Mesenchymal stem cell (in vitro differentiated cells and primary cell): ENCODE measurements around the gene OLFM2.

ENCODE experiments used
- DNase-seq: peaks from one replicate; pipeline ENCODE4 v3.0.0-alpha.2; 2013
- H2AFZ ChIP-seq: one replicate; pipeline ENCODE4 v1.6.1; 2013; ENCODE audit warnings: low read depth, mild to moderate bottlenecking, control low read depth, inconsistent platforms, low read length, moderate library complexity
- H2AK5ac ChIP-seq: 2 replicates; pipeline ENCODE4 v1.6.1; 2013; ENCODE audit warnings: low read length, moderate library complexity, mild to moderate bottlenecking, inconsistent platforms; ENCODE audit not compliant: severe bottlenecking
- H2BK120ac ChIP-seq: one replicate; pipeline ENCODE4 v1.6.1; 2013; ENCODE audit warnings: low read depth, mild to moderate bottlenecking, inconsistent platforms, low read length, moderate library complexity
- H2BK12ac ChIP-seq, 2 experiments: one replicate each; pipeline ENCODE4 v1.6.1; 2013; ENCODE audit warnings: inconsistent platforms in 2 of 2, low read length in 2 of 2, mild to moderate bottlenecking in 2 of 2, moderate library complexity in 2 of 2, control low read depth in 1 of 2
- H2BK15ac ChIP-seq: one replicate; pipeline ENCODE4 v1.6.1; 2013; ENCODE audit warnings: mild to moderate bottlenecking, low read depth, inconsistent platforms; ENCODE audit not compliant: poor library complexity, severe bottlenecking
- H2BK5ac ChIP-seq: 2 replicates; pipeline ENCODE4 v1.6.1; 2013; ENCODE audit warnings: low read depth, mild to moderate bottlenecking, low read length, control low read depth, inconsistent platforms; ENCODE audit not compliant: poor library complexity, severe bottlenecking
- H3K14ac ChIP-seq, 2 experiments: one replicate each; pipeline ENCODE4 v1.6.1; 2013; ENCODE audit warnings: inconsistent platforms in 2 of 2, low read length in 2 of 2, control low read depth in 1 of 2, mild to moderate bottlenecking in 1 of 2, moderate library complexity in 1 of 2
- H3K18ac ChIP-seq, 2 experiments: one replicate each; pipeline ENCODE4 v1.6.1; 2013; ENCODE audit warnings: inconsistent platforms in 2 of 2, low read length in 2 of 2, control low read depth in 1 of 2, low read depth in 1 of 2, mild to moderate bottlenecking in 1 of 2
- H3K23ac ChIP-seq, 2 experiments: one replicate each; pipeline ENCODE4 v1.6.1; 2013; ENCODE audit warnings: inconsistent platforms in 2 of 2, low read length in 2 of 2, mild to moderate bottlenecking in 2 of 2, moderate library complexity in 2 of 2, control low read depth in 1 of 2
- H3K27ac ChIP-seq: 2 replicates; pipeline ENCODE4 v1.5.1; 2013; ENCODE audit warnings: mild to moderate bottlenecking, moderate library complexity, low read length, control low read depth, inconsistent platforms; ENCODE audit not compliant: poor library complexity, severe bottlenecking
- H3K27me3 ChIP-seq, 2 experiments: 2 replicates each; pipeline versions ENCODE4 v1.6.1 to v1.7.0; 2013; ENCODE audit warnings: low read length in 2 of 2, mild to moderate bottlenecking in 2 of 2, moderate library complexity in 2 of 2, control low read depth in 1 of 2, inconsistent platforms in 1 of 2; ENCODE audit not compliant: control insufficient read depth in 1 of 2, insufficient read depth in 1 of 2
- H3K36me3 ChIP-seq, 2 experiments: 2 replicates each; pipeline versions ENCODE4 v1.6.1 to v1.7.0; 2013; ENCODE audit warnings: low read length in 2 of 2, control low read depth in 1 of 2, inconsistent platforms in 1 of 2, low read depth in 1 of 2, mild to moderate bottlenecking in 1 of 2; ENCODE audit not compliant: insufficient read depth in 2 of 2, control insufficient read depth in 1 of 2
- H3K4ac ChIP-seq, 2 experiments: one replicate each; pipeline ENCODE4 v1.6.1; 2013; ENCODE audit warnings: inconsistent platforms in 2 of 2, low read length in 2 of 2, mild to moderate bottlenecking in 2 of 2, moderate library complexity in 2 of 2, control low read depth in 1 of 2, low read depth in 1 of 2
- H3K4me1 ChIP-seq: 2 replicates; pipeline ENCODE4 v1.6.1; 2013; ENCODE audit warnings: low read depth, low read length, control low read depth; ENCODE audit not compliant: control insufficient read depth, insufficient read depth
- H3K4me2 ChIP-seq: 2 replicates; pipeline ENCODE4 v1.6.1; 2013; ENCODE audit warnings: low read length, mild to moderate bottlenecking, inconsistent platforms; ENCODE audit not compliant: poor library complexity, severe bottlenecking
- H3K4me3 ChIP-seq, 2 experiments: 2 replicates each; pipeline versions ENCODE4 v1.5.1 to v1.7.0; 2013; ENCODE audit warnings: low read length in 2 of 2, mild to moderate bottlenecking in 2 of 2, control low read depth in 1 of 2, low read depth in 1 of 2; ENCODE audit not compliant: insufficient read depth in 1 of 2
- H3K79me1 ChIP-seq: replicated peaks from 2 replicates; pipeline ENCODE4 v1.6.1; 2013; ENCODE audit warnings: mild to moderate bottlenecking, control low read depth, low read length, inconsistent platforms; ENCODE audit not compliant: poor library complexity, severe bottlenecking
- H3K9ac ChIP-seq: 2 replicates; pipeline ENCODE4 v1.7.0; 2013; ENCODE audit warnings: mild to moderate bottlenecking, low read length, moderate library complexity
- H3K9me3 ChIP-seq: 2 replicates; pipeline ENCODE4 v1.7.0; 2013; ENCODE audit warnings: mild to moderate bottlenecking, low read length; ENCODE audit not compliant: control insufficient read depth
- H4K8ac ChIP-seq: one replicate; pipeline ENCODE4 v1.6.1; 2013; ENCODE audit warnings: inconsistent platforms, mild to moderate bottlenecking, low read length, moderate library complexity
- H4K91ac ChIP-seq: one replicate; pipeline ENCODE4 v1.6.1; 2013; ENCODE audit warnings: mild to moderate bottlenecking, low read length, inconsistent platforms
- WGBS: methylation state at CpG from one replicate; pipeline ENCODE4 v1.1.7; 2013; ENCODE audit warnings: mixed read lengths; 5-methylcytosine and 5-hydroxymethylcytosine counted together

Gene OLFM2

DNA sequence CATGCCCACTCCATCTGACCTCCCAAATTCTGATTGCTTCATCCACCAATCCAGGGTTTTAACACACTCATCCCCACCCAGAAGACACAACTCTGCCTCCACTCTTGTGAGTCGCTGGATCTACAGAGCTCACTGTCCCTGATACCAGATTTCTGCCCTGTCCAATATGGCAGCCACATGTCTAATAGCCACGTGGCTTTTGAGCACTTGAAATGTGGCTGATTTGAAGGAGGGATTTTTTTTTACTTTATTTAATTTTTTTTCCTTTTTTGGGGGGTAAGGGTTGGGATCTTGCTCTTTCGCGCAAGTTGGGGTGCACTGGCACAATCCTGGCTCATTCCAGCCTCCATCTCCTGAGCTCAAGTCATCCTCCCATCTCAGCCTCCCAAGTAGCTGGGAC, 24.8 kb upstream of the OLFM2 start:
- Histone ChIP-seq H4K8ac (no peak overlapping the region), H2BK120ac (no peak overlapping the region), H3K9ac (no peak overlapping the region), H2AFZ (no peak overlapping the region), H2AK5ac (no peak overlapping the region), H2BK12ac (no peak overlapping the region), H3K14ac (no peak overlapping the region), H3K4me3 (no peak overlapping the region), H3K9me3 (no peaks in the 10 kb centered on the region), H3K18ac (no peak overlapping the region), H3K23ac (no peak overlapping the region), H3K4ac (no peak overlapping the region), H3K4me2 (no peak overlapping the region), H2BK5ac (no peak overlapping the region), H3K79me1 (no peaks in the 10 kb centered on the region), H2BK15ac (no peak overlapping the region), H3K27me3 (peaks cover 3 to 6% of the 10 kb centered on the region in 2 experiments), H4K91ac (no peak overlapping the region), H3K36me3 (peaks cover 0 to 26% of the 10 kb centered on the region in 2 experiments), H3K27ac (no peak overlapping the region), H3K4me1 (no peaks in the 10 kb centered on the region)
- DNase-seq = no peak
- WGBS = 88% methylated on average over 4 of the region's 4 CpGs

DNA sequence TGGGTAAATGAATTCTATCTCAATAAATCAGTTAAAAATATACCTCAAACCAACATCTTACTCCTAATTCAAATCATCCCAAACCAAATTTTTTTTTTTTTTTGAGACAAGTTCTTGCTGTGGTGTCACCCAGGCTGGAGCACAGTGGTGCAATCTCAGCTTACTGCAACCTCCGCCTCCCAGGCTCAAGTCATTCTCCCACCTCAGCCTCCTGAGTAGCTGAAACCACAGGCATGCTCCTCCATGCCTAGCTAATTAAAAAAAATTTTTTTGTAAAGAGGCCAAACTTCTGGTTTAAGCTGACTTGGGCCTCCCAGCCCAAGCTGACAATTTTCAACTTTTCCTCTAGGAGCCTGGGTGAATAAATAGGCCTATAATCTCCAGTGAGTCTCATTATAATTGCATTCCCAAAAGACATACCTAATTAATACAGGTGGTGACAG, 22.1 kb upstream of the OLFM2 start:
- H3K18ac ChIP-seq = no peak overlapping the region
- H3K9me3 ChIP-seq = no peaks in the 10 kb centered on the region
- no peak overlapping the region for H3K14ac ChIP-seq
- no peak overlapping the region for H2AK5ac ChIP-seq
- H3K4me3 ChIP-seq = no peak overlapping the region
- no peak overlapping the region for H2BK5ac ChIP-seq
- no peak overlapping the region for H3K4me2 ChIP-seq
- no peak overlapping the region for H2BK12ac ChIP-seq
- H2BK120ac ChIP-seq = no peak overlapping the region
- H3K27me3 ChIP-seq = peaks cover 0 to 3% of the 10 kb centered on the region in 2 experiments
- H3K4me1 ChIP-seq = no peaks in the 10 kb centered on the region
- no peak overlapping the region for H2BK15ac ChIP-seq
- no peak overlapping the region for H4K91ac ChIP-seq
- no peak overlapping the region for H4K8ac ChIP-seq
- no peaks in the 10 kb centered on the region for H3K79me1 ChIP-seq
- DNase-seq = peak; percentile 62
- no peak overlapping the region for H3K4ac ChIP-seq
- no peak overlapping the region for H3K27ac ChIP-seq
- peaks cover 0 to 20% of the 10 kb centered on the region in 2 experiments for H3K36me3 ChIP-seq
- peak overlapping the region; percentile 65 for H3K9ac ChIP-seq
- no peak overlapping the region for H2AFZ ChIP-seq
- no peak overlapping the region for H3K23ac ChIP-seq
- WGBS = 75% methylated on average over 1 of the region's 1 CpG

DNA sequence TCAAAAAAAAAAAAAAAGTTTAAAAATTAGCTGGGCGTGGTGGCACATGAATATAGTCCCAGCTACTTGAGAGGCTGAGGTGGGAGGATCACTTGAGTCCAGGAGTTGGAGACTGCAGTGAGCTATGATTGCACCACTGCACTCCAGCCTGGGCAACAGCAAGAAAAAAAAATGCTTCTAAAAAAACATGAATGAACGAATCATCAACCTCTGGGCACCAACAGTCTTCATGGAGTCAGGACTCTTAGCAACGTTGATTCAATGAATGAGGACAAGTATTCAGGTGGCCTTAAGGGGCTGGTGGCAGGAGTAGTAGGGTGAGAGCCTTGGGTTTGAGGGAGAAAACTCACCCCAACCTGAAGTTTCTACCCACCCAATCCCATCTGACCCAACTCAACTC, 20.6 kb upstream of the OLFM2 start:
- Histone ChIP-seq H3K4ac (no peak overlapping the region), H2BK5ac (no peak overlapping the region), H3K79me1 (no peaks in the 10 kb centered on the region), H3K9me3 (no peaks in the 10 kb centered on the region), H2BK120ac (no peak overlapping the region), H3K4me3 (no peak overlapping the region), H3K27me3 (peaks cover 0 to 3% of the 10 kb centered on the region in 2 experiments), H3K9ac (no peak overlapping the region), H3K18ac (no peak overlapping the region), H3K36me3 (peaks cover 0 to 11% of the 10 kb centered on the region in 2 experiments), H4K91ac (no peak overlapping the region), H2AK5ac (no peak overlapping the region), H3K23ac (no peak overlapping the region), H2BK15ac (no peak overlapping the region), H2BK12ac (no peak overlapping the region), H4K8ac (no peak overlapping the region), H3K27ac (no peak overlapping the region), H2AFZ (no peak overlapping the region), H3K4me1 (no peaks in the 10 kb centered on the region), H3K14ac (no peak overlapping the region), H3K4me2 (no peak overlapping the region)
- 81% methylated on average over 1 of the region's 3 CpGs for WGBS
- no peak for DNase-seq

DNA sequence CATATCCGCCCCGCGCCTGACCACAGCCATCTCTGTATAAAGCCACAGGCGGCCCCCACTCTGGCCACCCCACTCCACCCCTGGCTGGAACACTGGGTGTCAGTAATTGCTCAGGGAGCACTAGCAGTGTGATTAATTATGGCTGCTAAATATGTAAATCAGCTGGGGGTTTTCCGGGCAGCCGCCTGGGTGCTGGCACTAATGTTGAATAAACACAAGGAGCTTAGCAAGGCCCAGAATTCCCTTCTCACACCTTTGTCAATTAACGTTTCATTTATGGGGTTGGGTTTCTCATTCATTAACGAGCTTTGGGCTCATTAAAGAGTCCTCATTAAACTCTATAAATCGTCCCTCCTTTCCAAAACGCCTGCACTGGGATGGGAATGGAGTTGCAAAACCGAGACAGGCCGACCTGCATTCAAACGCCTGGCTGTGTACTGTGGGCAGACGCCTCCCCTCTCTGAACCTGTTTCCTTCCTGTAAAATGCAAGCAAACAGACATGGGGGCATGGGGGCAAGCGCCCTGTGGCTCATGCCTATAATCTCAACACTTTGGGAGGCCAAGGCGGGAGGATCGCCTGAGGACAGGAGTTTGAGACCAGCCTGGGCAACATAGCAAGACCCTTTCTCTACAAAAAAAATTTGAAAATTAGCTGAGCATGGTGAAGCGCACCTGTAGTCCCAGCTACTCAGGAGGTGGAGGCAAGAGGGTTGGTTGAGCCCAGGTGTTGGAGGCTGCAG, 17.7 kb upstream of the OLFM2 start:
- H3K14ac ChIP-seq = no peak overlapping the region
- H3K4me3 ChIP-seq = no peak overlapping the region
- no peaks in the 10 kb centered on the region for H3K36me3 ChIP-seq
- no peaks in the 10 kb centered on the region for H3K79me1 ChIP-seq
- H3K9me3 ChIP-seq = no peaks in the 10 kb centered on the region
- H2BK12ac ChIP-seq = no peak overlapping the region
- no peak overlapping the region for H2AK5ac ChIP-seq
- no peaks in the 10 kb centered on the region for H3K4me1 ChIP-seq
- H3K23ac ChIP-seq = no peak overlapping the region
- H4K8ac ChIP-seq = no peak overlapping the region
- no peak overlapping the region for H4K91ac ChIP-seq
- no peak for DNase-seq
- no peaks in the 10 kb centered on the region for H3K27me3 ChIP-seq
- H2BK15ac ChIP-seq = no peak overlapping the region
- H2AFZ ChIP-seq = no peak overlapping the region
- H3K27ac ChIP-seq = no peak overlapping the region
- no peak overlapping the region for H2BK120ac ChIP-seq
- H2BK5ac ChIP-seq = no peak overlapping the region
- H3K18ac ChIP-seq = no peak overlapping the region
- H3K4ac ChIP-seq = no peak overlapping the region
- no peak overlapping the region for H3K9ac ChIP-seq
- 81% methylated on average over 18 of the region's 18 CpGs for WGBS
- H3K4me2 ChIP-seq = no peak overlapping the region
